ENCODE measurements around the gene MSANTD3. TPM values are rescaled to one million over a fixed set of nuclear protein-coding genes. Genes with fewer than 3 reads are reported as not detected.

The MSANTD3 gene
- total RNA-seq, 1 experiment from 2014 or later, result 35.7 TPM

DNA sequence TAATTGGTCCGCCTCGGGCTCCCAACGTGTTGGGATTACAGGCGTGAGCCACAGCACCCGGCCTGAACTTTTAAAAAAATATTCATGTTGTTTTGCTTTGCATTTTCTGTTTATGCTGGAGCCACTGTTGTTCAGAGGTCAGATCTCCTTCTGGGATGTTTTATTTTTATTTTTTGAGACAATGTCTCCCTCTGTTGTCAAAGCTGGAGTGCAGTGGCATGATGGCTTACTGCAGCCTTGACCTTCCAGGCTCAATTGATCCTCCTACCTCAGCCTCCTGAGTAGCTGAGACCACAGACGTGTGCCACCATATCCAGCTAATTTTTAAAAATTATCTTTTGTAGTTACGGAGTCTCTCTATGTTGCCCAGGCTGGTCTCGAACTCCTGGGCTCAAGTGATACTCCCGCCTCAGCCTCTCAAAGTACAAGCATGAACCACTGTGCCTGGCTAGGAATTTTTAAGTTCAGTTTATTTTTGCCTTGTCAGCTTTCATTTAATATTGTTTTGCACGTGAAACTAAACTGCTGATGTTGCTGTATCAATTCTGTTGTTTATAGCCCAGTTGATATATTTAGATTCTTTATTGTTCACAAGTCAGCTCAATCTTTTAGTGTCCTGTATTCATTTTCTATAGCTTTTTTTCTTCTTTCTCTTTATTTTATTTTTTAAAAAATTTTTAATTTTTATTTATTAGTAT is 59.7 kb downstream of the MSANTD3 start:
- Histone ChIP-seq H3K27ac (ENCODE audit: insufficient read length, low read depth, low read length) (no peak overlapping the region), H2AFZ (ENCODE audit: low read length) (no peak overlapping the region), H3K9me3 (ENCODE audit: control insufficient read depth, low read depth, low read length) (no peaks in the 10 kb centered on the region), H3K4me2 (ENCODE audit: insufficient read depth, insufficient read length, low read length) (no peak overlapping the region), H3K23me2 (ENCODE audit: insufficient read length, low read depth, low read length, poor library complexity, severe bottlenecking) (no peaks in the 10 kb centered on the region), H2AK5ac (ENCODE audit: insufficient read length, low read length) (no peak overlapping the region), H4K8ac (replicated peaks; ENCODE audit: insufficient read length, low read depth, low read length) (no peak overlapping the region), H4K5ac (ENCODE audit: insufficient read length, low read depth, low read length) (no peak overlapping the region), H2BK20ac (ENCODE audit: low read depth, low read length, poor library complexity, severe bottlenecking) (no peak overlapping the region), H3K18ac (ENCODE audit: insufficient read length, low read depth, low read length) (no peak overlapping the region), H3K79me2 (ENCODE audit: insufficient read depth, low read length) (peaks cover 30% of the 10 kb centered on the region; the same call in 1 of the 2 replicates), H2BK15ac (ENCODE audit: low read depth, low read length) (no peak overlapping the region), H4K91ac (ENCODE audit: insufficient read length, low read depth, low read length) (no peak overlapping the region), H2BK120ac (ENCODE audit: low read depth, low read length, poor library complexity, severe bottlenecking) (no peak overlapping the region), H3K79me1 (ENCODE audit: insufficient read depth, low read depth, low read length, poor library complexity, severe bottlenecking) (peaks cover 12% of the 10 kb centered on the region), H3K56ac (ENCODE audit: insufficient read length, low read depth, low read length) (no peak overlapping the region), H3K27me3 (ENCODE audit: insufficient read depth, low read length) (no peaks in the 10 kb centered on the region), H3K9ac (ENCODE audit: extremely low read depth, insufficient read length, low read length) (no peak overlapping the region), H3T11ph (ENCODE audit: low read length) (no peak overlapping the region), H3K4me1 (ENCODE audit: insufficient read depth, low read length) (peaks cover 4% of the 10 kb centered on the region), H4K20me1 (ENCODE audit: control insufficient read depth, insufficient read depth, insufficient read length) (no peaks in the 10 kb centered on the region), H2BK5ac (ENCODE audit: insufficient read length, low read length) (no peak overlapping the region), H2BK12ac (ENCODE audit: insufficient read length, low read depth, low read length) (no peak overlapping the region), H3K4ac (ENCODE audit: low read depth, low read length) (no peak overlapping the region), H3K23ac (ENCODE audit: insufficient read length, low read depth, low read length) (no peak overlapping the region), H3K14ac (ENCODE audit: insufficient read depth, low read length) (no peak overlapping the region)
- TF ChIP-seq, protein P1, sequence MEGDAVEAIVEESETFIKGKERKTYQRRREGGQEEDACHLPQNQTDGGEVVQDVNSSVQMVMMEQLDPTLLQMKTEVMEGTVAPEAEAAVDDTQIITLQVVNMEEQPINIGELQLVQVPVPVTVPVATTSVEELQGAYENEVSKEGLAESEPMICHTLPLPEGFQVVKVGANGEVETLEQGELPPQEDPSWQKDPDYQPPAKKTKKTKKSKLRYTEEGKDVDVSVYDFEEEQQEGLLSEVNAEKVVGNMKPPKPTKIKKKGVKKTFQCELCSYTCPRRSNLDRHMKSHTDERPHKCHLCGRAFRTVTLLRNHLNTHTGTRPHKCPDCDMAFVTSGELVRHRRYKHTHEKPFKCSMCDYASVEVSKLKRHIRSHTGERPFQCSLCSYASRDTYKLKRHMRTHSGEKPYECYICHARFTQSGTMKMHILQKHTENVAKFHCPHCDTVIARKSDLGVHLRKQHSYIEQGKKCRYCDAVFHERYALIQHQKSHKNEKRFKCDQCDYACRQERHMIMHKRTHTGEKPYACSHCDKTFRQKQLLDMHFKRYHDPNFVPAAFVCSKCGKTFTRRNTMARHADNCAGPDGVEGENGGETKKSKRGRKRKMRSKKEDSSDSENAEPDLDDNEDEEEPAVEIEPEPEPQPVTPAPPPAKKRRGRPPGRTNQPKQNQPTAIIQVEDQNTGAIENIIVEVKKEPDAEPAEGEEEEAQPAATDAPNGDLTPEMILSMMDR (conservative IDR thresholded peaks at IDR 0.05), result no peak
- Mint-ChIP-seq H3K27me3 (ENCODE audit: low read depth) (no peaks in the 10 kb centered on the region), H3K9me3 (no peaks in the 10 kb centered on the region; a peak in 1 of 5 replicates), H3K4me3 (no peak overlapping the region), H3K36me3 (ENCODE audit: insufficient read depth in 1 of 3, low read depth in 3 of 3) (peaks cover 0 to 7% (median 2%) of the 10 kb centered on the region in 3 experiments; a peak in 4 of 7 replicates), H3K27ac (peak overlapping the region in 1 of 3 experiments; percentile 35; a peak in 2 of 7 replicates), H3K4me1 (peaks cover 23 to 40% of the 10 kb centered on the region in 2 experiments)
- WGBS (ENCODE audit: extremely low coverage, insufficient read length, low lambda C conversion rate), result no CpG with 5 or more reads among the region's 10 CpGs
- DNase-seq, result no peak
